A549 treated with dexamethasone at 1 μM for 4 hours (cell line): ENCODE results near the gene PCDHB3. TPM values are rescaled to one million over a fixed set of nuclear protein-coding genes. Genes with fewer than 3 reads are reported as not detected.

ENCODE experiments used
- total RNA-seq: library from RNA; stranded (reverse); fragments of 200-300 nt; extraction: Qiagen RNA extraction; gene quantifications from 5 replicates; pipeline ENCODE4 v1.2.3, GENCODE V29; 2022

PCDHB3 gene
- 0.04 to 0.30 TPM (median 0.15 TPM) in 4 of 5 replicates, not detected in the other for total RNA-seq

DNA sequence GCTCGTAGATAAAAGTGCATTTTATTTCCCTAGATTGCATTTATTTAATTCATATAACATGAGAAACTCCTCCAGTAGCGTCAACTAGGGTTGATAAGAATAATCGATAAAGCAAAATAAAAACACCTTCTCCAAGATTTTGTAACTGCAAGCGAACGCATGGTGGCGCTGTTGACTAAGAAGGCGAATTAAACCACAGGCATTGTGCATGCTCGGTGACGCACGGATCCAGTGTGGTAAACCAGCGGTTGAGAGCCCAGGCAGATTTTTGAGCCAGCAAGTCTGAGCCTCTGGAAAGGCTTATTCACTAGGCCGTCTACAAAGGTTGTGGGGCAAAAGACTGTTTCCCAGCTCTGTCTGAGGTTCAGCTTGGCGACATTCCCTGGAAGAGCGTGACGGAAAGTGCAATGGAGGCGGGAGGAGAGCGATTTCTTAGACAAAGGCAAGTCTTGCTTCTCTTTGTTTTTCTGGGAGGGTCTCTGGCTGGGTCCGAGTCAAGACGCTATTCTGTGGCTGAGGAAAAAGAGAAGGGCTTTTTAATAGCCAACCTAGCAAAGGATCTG, at the start of gene PCDHB3:
Gene PCDHB3 (plus strand): TSS at position 231 of the 563 bp plus-strand sequence. CDS start 177 bp downstream, at position 408.

GRCh38 chr5:141050622-141051520, 49.4 kb upstream of the PCDHB3 start, which contains the start of gene PCDHB1:
Gene PCDHB1, plus strand, starts transcription at chr5:141051374. Its CDS starts 97 bp downstream, at chr5:141051471.

GRCh38 chr5:141094481-141095262, 5.6 kb upstream of the PCDHB3 start, which contains the start of gene PCDHB2:
Gene PCDHB2, plus strand, starts transcription at chr5:141094615. Its CDS starts 176 bp downstream, at chr5:141094791.

DNA sequence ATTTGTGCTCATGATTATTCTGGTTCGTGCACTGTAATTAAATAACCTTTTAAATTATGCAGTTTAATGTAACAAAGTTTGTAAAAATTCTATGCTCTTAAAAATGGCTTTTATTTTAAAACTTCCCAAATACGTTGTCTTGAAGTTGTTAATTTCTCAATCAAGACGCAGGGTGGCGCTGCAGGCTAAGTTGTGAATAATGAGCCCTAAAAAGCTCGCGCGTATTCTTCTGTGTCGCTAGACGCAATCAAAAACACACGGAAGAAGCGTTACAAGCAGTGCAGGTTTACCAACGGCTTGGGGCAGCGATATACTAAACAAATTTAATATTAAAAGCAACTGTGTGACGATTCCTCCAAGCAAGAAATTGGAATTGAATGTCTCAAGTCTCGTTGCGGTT, 21.3 kb downstream of the PCDHB3 start, which contains the start of gene PCDHB4:
Gene PCDHB4 (plus strand): TSS at position 256 of the 400 bp plus-strand sequence. CDS start 181 bp downstream, outside the sequence.

DNA sequence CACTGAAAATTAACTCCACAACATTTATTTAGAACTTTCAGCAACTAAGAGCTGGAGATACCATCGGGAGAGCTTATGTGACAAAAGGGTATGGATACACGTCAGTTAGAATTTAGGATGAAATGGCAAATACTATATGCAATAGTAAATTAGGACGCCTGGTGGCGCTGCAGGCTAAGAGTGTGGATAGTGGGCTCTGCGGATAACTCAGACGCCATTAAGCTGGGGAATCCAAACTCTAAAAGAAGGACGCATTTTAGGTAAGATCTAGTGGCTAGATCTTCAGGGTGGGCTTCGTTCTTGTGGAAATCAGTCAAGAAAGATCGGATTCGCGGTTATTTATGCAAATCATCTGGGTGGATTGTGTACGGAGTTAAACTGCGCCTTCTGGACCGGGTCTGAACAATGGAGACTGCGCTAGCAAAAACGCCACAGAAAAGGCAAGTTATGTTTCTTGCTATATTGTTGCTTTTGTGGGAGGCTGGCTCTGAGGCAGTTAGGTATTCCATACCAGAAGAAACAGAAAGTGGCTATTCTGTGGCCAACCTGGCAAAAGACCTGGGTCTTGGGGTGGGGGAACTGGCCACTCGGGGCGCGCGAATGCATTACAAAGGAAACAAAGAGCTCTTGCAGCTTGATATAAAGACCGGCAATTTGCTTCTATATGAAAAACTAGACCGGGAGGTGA, 34.9 kb downstream of the PCDHB3 start, which contains the start of gene PCDHB5:
Gene PCDHB5 (plus strand): TSS at position 177 of the 688 bp plus-strand sequence. CDS start 229 bp downstream, at position 406.

DNA sequence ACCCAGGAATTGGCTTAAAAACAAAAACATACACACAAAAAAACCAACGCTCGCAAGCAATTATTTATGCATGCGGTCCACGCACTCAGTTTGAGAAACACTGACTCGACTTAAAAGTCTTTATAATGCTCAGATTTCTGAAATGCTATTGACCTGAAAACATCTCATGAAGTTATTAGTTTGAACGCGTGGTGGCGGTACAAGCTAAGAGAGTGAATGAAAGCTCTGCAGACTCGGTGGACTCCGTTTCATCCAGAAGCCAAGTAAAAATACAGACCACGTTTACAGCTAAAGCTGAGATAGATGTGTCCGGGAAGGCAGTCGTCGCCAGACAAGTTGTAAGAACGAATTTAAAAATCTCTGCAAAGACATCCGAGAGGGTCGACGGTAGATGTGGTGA, 49.5 kb downstream of the PCDHB3 start, which contains the start of gene PCDHB6:
Gene PCDHB6 (plus strand): TSS at position 246 of the 400 bp plus-strand sequence. CDS start 201 bp downstream, outside the sequence.

Other genes starting within 250 kb of the PCDHB3 start
- gene PCDHA10, start 244.6 kb upstream of the PCDHB3 start, total RNA-seq, result under 0.01 to 0.05 TPM (median 0.02 TPM) in 3 of 5 replicates, not detected in the others
- gene PCDHA11, start 231.5 kb upstream of the PCDHB3 start, total RNA-seq, result 0.07 to 0.34 TPM (median 0.11 TPM) in 5 replicates
- 2.8 to 3.7 TPM (median 2.9 TPM) in 5 replicates for gene PCDHA12, start 225.2 kb upstream of the PCDHB3 start, total RNA-seq
- gene PCDHA13, start 218.3 kb upstream of the PCDHB3 start, total RNA-seq, result 0.04 to 0.09 TPM (median 0.06 TPM) in 4 of 5 replicates, not detected in the other
- 1.5 to 2.7 TPM (median 2.2 TPM) in 5 replicates for gene PCDHAC1, start 174.2 kb upstream of the PCDHB3 start, total RNA-seq
- gene PCDHAC2, start 134.0 kb upstream of the PCDHB3 start, total RNA-seq, result 3.2 to 4.6 TPM (median 4.2 TPM) in 5 replicates
- gene PCDHB1, start 49.1 kb upstream of the PCDHB3 start, total RNA-seq, result not detected in 5 replicates
- gene PCDHB2, start 5.9 kb upstream of the PCDHB3 start, total RNA-seq, result 3.1 to 3.9 TPM (median 3.5 TPM) in 5 replicates
- 0.02 to 0.12 TPM (median 0.02 TPM) in 3 of 5 replicates, not detected in the others for gene PCDHB4, start 21.3 kb downstream of the PCDHB3 start, total RNA-seq
- gene PCDHB5, start 34.7 kb downstream of the PCDHB3 start, total RNA-seq, result 1.1 to 1.6 TPM (median 1.4 TPM) in 5 replicates
- 0.74 to 1.2 TPM (median 0.88 TPM) in 5 replicates for gene PCDHB6, start 49.6 kb downstream of the PCDHB3 start, total RNA-seq
- gene PCDHB7, start 72.2 kb downstream of the PCDHB3 start, total RNA-seq, result 0.02 TPM in 1 of 5 replicates, not detected in the others
- gene PCDHB8, start 77.3 kb downstream of the PCDHB3 start, total RNA-seq, result 0.15 to 0.41 TPM (median 0.29 TPM) in 5 replicates
- 0.05 to 0.15 TPM (median 0.09 TPM) in 5 replicates for gene PCDHB16, start 81.9 kb downstream of the PCDHB3 start, total RNA-seq
- 0.02 to 0.07 TPM in 2 of 5 replicates, not detected in the others for gene PCDHB9, start 86.7 kb downstream of the PCDHB3 start, total RNA-seq
- 0.06 to 0.08 TPM (median 0.07 TPM) in 3 of 5 replicates, not detected in the others for gene PCDHB10, start 91.9 kb downstream of the PCDHB3 start, total RNA-seq
- gene PCDHB11, start 99.2 kb downstream of the PCDHB3 start, total RNA-seq, result 0.07 to 0.08 TPM (median 0.07 TPM) in 4 of 5 replicates, not detected in the other
- 0.03 to 0.05 TPM in 2 of 5 replicates, not detected in the others for gene PCDHB12, start 108.2 kb downstream of the PCDHB3 start, total RNA-seq
- 0.04 to 0.09 TPM (median 0.07 TPM) in 5 replicates for gene PCDHB13, start 113.4 kb downstream of the PCDHB3 start, total RNA-seq
- 0.01 to 0.09 TPM (median 0.06 TPM) in 5 replicates for gene PCDHB14, start 122.9 kb downstream of the PCDHB3 start, total RNA-seq
- 0.05 to 0.16 TPM (median 0.05 TPM) in 5 replicates for gene PCDHB15, start 144.9 kb downstream of the PCDHB3 start, total RNA-seq
- not detected in 5 replicates for gene SLC25A2, start 203.6 kb downstream of the PCDHB3 start, total RNA-seq
- 61.8 to 74.9 TPM (median 70.3 TPM) in 5 replicates for gene TAF7, start 220.3 kb downstream of the PCDHB3 start, total RNA-seq
- 0.22 to 0.32 TPM (median 0.26 TPM) in 5 replicates for gene PCDHGA1, start 230.0 kb downstream of the PCDHB3 start, total RNA-seq
- gene PCDHGA2, start 238.3 kb downstream of the PCDHB3 start, total RNA-seq, result 0.46 to 0.83 TPM (median 0.69 TPM) in 5 replicates
- gene PCDHGA3, start 243.4 kb downstream of the PCDHB3 start, total RNA-seq, result 0.02 to 0.05 TPM (median 0.03 TPM) in 4 of 5 replicates, not detected in the other
- 1.5 to 2.2 TPM (median 1.8 TPM) in 5 replicates for gene PCDHGB1, start 249.6 kb downstream of the PCDHB3 start, total RNA-seq